ENCODE results near the gene ADAM10. TPM values are rescaled to one million over a fixed set of nuclear protein-coding genes. Genes with fewer than 3 reads are reported as not detected.

The ADAM10 gene
- total RNA-seq, 1 experiment from 2014 or later, result 170 TPM

DNA sequence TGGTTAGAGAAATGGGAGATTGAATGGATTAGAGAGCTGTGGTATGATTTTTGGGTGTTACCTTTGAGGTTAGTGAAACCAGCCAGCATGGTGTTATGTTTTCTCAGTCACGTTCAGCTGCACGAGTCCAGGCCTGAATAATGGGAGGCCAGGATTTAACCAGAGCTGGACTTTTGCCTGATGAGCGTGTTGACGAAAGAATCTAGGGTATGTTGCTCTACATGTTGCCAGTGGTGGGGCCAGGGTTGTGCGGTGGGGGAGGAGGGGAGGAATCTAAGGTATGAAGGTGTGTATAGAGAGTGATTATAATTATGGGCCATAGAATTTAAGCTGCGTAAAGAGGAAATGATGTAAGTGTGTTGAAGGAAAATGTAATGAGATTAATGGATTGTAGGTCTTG is 44.4 kb upstream of the ADAM10 start:
- Mint-ChIP-seq H3K4me3 (ENCODE audit: unreplicated experiment) (peak overlapping the region; percentile 61), H3K27me3 (ENCODE audit: insufficient read depth, unreplicated experiment) (no peaks in the 10 kb centered on the region), H3K36me3 (ENCODE audit: insufficient read depth, unreplicated experiment) (peaks cover 43% of the 10 kb centered on the region), H3K4me1 (ENCODE audit: low read depth, unreplicated experiment) (peaks cover 41% of the 10 kb centered on the region), H3K9me3 (ENCODE audit: unreplicated experiment) (peaks cover 8% of the 10 kb centered on the region), H3K27ac (ENCODE audit: unreplicated experiment) (peak overlapping the region; percentile 99)
- Histone ChIP-seq H3K9me3 (no peaks in the 10 kb centered on the region), H3K27me3 (replicated peaks; ENCODE audit: control insufficient read depth, insufficient read depth, low read length) (no peaks in the 10 kb centered on the region), H3K4me3 (ENCODE audit: low read depth, low read length) (no peak overlapping the region), H3K36me3 (ENCODE audit: control insufficient read depth, insufficient read depth, low read length) (no peaks in the 10 kb centered on the region), H3K4me1 (peaks cover 31% of the 10 kb centered on the region)
- ChIA-PET CTCF (interaction anchor here (0.6 to 1.9 kb wide), 2 partner anchors 9 to 23 kb away, joined by 5 to 26 read pairs; partner anchors contain the start of gene MINDY2), POLR2A (interaction anchor here (0.6 to 2.6 kb wide), 3 partner anchors 23 to 203 kb away, joined by 3 to 74 read pairs (median 5); partner anchors contain the start of genes ADAM10 and MINDY2)
- intact Hi-C loops (cut with micrococcal nuclease; ENCODE audit: unreplicated experiment), result loop anchor here (1.0 kb wide), 1 partner anchor 23 kb away; the partner anchor contains the start of gene MINDY2
- no peak for TF ChIP-seq CTCF (IDR thresholded peaks at IDR 0.05; ENCODE audit: insufficient read depth in 1 of 2, low read depth in 1 of 2, low read length in 1 of 2, severe bottlenecking in 1 of 2, unreplicated experiment in 1 of 2)
- BruUV-seq (replicated peaks), result no TSS peak
- peak; percentile 91 to 97 for DNase-seq

GRCh38 chr15:58788056-58788710 is 38.7 kb upstream of the ADAM10 start:
- H3K4me1 Mint-ChIP-seq (ENCODE audit: low read depth, unreplicated experiment), result peaks cover 17% of the 10 kb centered on the region
- no peaks in the 10 kb centered on the region for H3K9me3 ChIP-seq
- no TSS peak for BruUV-seq (replicated peaks)
- H3K9me3 Mint-ChIP-seq (ENCODE audit: unreplicated experiment), result no peaks in the 10 kb centered on the region
- intact Hi-C loops (cut with micrococcal nuclease; ENCODE audit: unreplicated experiment), result no loop called here
- no peak overlapping the region for H3K27ac Mint-ChIP-seq (ENCODE audit: unreplicated experiment)
- peaks cover 10% of the 10 kb centered on the region for H3K4me1 ChIP-seq
- H3K36me3 Mint-ChIP-seq (ENCODE audit: insufficient read depth, unreplicated experiment), result peaks cover 47% of the 10 kb centered on the region
- no peak overlapping the region for H3K4me3 ChIP-seq (ENCODE audit: low read depth, low read length)
- POLR2A ChIA-PET, result no interaction called here
- CTCF ChIA-PET, result no interaction called here
- DNase-seq, result no peak
- no peak overlapping the region for H3K4me3 Mint-ChIP-seq (ENCODE audit: unreplicated experiment)
- H3K27me3 ChIP-seq (replicated peaks; ENCODE audit: control insufficient read depth, insufficient read depth, low read length), result no peaks in the 10 kb centered on the region
- no peaks in the 10 kb centered on the region; the same call in 1 of the 2 replicates for H3K36me3 ChIP-seq (ENCODE audit: control insufficient read depth, insufficient read depth, low read length)
- TF ChIP-seq CTCF (IDR thresholded peaks at IDR 0.05; ENCODE audit: insufficient read depth in 1 of 2, low read depth in 1 of 2, low read length in 1 of 2, severe bottlenecking in 1 of 2, unreplicated experiment in 1 of 2), result no peak
- H3K27me3 Mint-ChIP-seq (ENCODE audit: insufficient read depth, unreplicated experiment), result no peaks in the 10 kb centered on the region

- Mint-ChIP-seq H3K4me1 (ENCODE audit: low read depth, unreplicated experiment) (peaks cover 2% of the 10 kb centered on the region), H3K27ac (ENCODE audit: unreplicated experiment) (no peak overlapping the region), H3K4me3 (ENCODE audit: unreplicated experiment) (no peak overlapping the region), H3K27me3 (ENCODE audit: insufficient read depth, unreplicated experiment) (no peaks in the 10 kb centered on the region), H3K36me3 (ENCODE audit: insufficient read depth, unreplicated experiment) (peaks cover 26% of the 10 kb centered on the region), H3K9me3 (ENCODE audit: unreplicated experiment) (no peaks in the 10 kb centered on the region)
- ChIA-PET CTCF (no interaction called here), POLR2A (no interaction called here)
- intact Hi-C loops (cut with micrococcal nuclease; ENCODE audit: unreplicated experiment), result no loop called here
- no peak for TF ChIP-seq CTCF (IDR thresholded peaks at IDR 0.05; ENCODE audit: insufficient read depth in 1 of 2, low read depth in 1 of 2, low read length in 1 of 2, severe bottlenecking in 1 of 2, unreplicated experiment in 1 of 2)
- H3K27me3 ChIP-seq (replicated peaks; ENCODE audit: control insufficient read depth, insufficient read depth, low read length), result no peaks in the 10 kb centered on the region
- no peaks in the 10 kb centered on the region for H3K9me3 ChIP-seq
- H3K4me3 ChIP-seq (ENCODE audit: low read depth, low read length), result no peak overlapping the region
- no peaks in the 10 kb centered on the region for H3K4me1 ChIP-seq
- no peak for DNase-seq
- no TSS peak for BruUV-seq (replicated peaks)
- no peaks in the 10 kb centered on the region; the same call in 1 of the 2 replicates for H3K36me3 ChIP-seq (ENCODE audit: control insufficient read depth, insufficient read depth, low read length)
Observed at GRCh38 chr15:58785355-58785754, 35.8 kb upstream of the ADAM10 start.
